Gastrocnemius medialis (tissue), 4 donors: Measurements from ENCODE around the gene EVA1B. TPM values are rescaled to one million over a fixed set of nuclear protein-coding genes. Genes with fewer than 3 reads are reported as not detected.

Source experiments
- ATAC-seq, 2 donors: fragments of 150-250 bp; one replicate each; pipeline ENCODE4 v1.9.1; 2016
- DNase-seq, 2 donors: peaks; one replicate each; pipeline ENCODE4 v3.0.0-alpha.2; 2019
- H3K27ac ChIP-seq, 4 donors: fragments of 200-600 bp; sonication (generic); 1 replicate in 1 of 4; 2 replicates in 3 of 4; pipeline ENCODE4 v1.5.1; 2016 to 2018; ENCODE audit warnings: mild to moderate bottlenecking in 2 of 4, moderate library complexity in 1 of 4
- H3K27me3 ChIP-seq, 3 donors: fragments of 200-600 bp; sonication (generic) in 2 of 3; 1 replicate in 1 of 3; 2 replicates in 2 of 3; pipeline versions ENCODE4 v1.5.1 to v1.6.0; 2016 to 2019; ENCODE audit warnings: mild to moderate bottlenecking in 1 of 3, moderate library complexity in 1 of 3
- H3K36me3 ChIP-seq, 2 donors: fragments of 200-600 bp; sonication (generic) in 1 of 2; one replicate each; pipeline ENCODE4 v1.5.1; 2017 to 2018
- H3K4me1 ChIP-seq, 2 donors: fragments of 200-600 bp; sonication (generic) in 1 of 2; one replicate each; pipeline ENCODE4 v1.5.1; 2016 to 2017; ENCODE audit warnings: mild to moderate bottlenecking in 2 of 2
- H3K4me3 ChIP-seq, 4 donors: fragments of 200-600 bp; sonication (generic) in 3 of 4; 1 replicate in 1 of 4; 2 replicates in 3 of 4; pipeline ENCODE4 v1.5.1; 2016 to 2019; ENCODE audit warnings: mild to moderate bottlenecking in 2 of 4
- H3K9me3 ChIP-seq, 3 donors: fragments of 200-600 bp; sonication (generic) in 2 of 3; 1 replicate in 1 of 3; 2 replicates in 2 of 3; pipeline ENCODE4 v1.5.1; 2016 to 2019
- CTCF ChIP-seq, 5 experiments: fragments of 450-650 bp in 3 of 5; fragments of 200-600 bp in 2 of 5; sonication (generic) in 2 of 5; IDR thresholded peaks in 4 of 5; conservative IDR thresholded peaks in 1 of 5; 1 replicate in 4 of 5; 2 replicates in 1 of 5; pipeline ENCODE4 v1.5.1; 2016 to 2019; ENCODE audit warnings: antibody characterized with exemption in 5 of 5, mild to moderate bottlenecking in 3 of 5, moderate library complexity in 3 of 5
- POLR2A ChIP-seq, 2 donors: fragments of 450-650 bp; IDR thresholded peaks; one replicate each; pipeline ENCODE4 v1.6.1; 2017; ENCODE audit warnings: antibody characterized with exemption in 2 of 2, mild to moderate bottlenecking in 2 of 2, moderate library complexity in 2 of 2
- in situ Hi-C, 4 donors: fragments of 200-750 bp; cut with MboI; loops; one replicate each; pipeline versions ENCODE4 v1.15.0 to v1.8.0; 2017; ENCODE audit warnings: low sequenced_read_pairs in 4 of 4
- intact Hi-C: fragments of 100-400 bp; cut with DNase I; formaldehyde crosslinking; loops from one replicate; pipeline ENCODE4 v1.15.1; 2023; ENCODE audit warnings: low total_unique reads
- total RNA-seq, 4 donors: library from RNA; depleted of rRNA; stranded (reverse); fragments of >200 nt; gene quantifications; one replicate each; pipeline versions ENCODE4 v1.1.0 to v1.2.3, GENCODE V29; 2016

EVA1B gene
- total RNA-seq, 4 donors from 2014 or later = 10.0 to 19.9 (median 14.8) TPM

- Histone ChIP-seq H3K27me3 (no peaks in the 10 kb centered on the region), H3K36me3 (peaks cover 0 to 64% of the 10 kb centered on the region in 2 donors), H3K27ac (peak overlapping the region; percentile 75 to 82 (median 78)), H3K4me1 (peaks cover 20 to 26% of the 10 kb centered on the region in 2 donors), H3K4me3 (no peak overlapping the region), H3K9me3 (no peaks in the 10 kb centered on the region)
- DNase-seq = no peak
- no peak for TF ChIP-seq CTCF (IDR thresholded peaks at IDR 0.05 in 4 of 5, conservative IDR thresholded peaks at IDR 0.05 in 1 of 5)
- TF ChIP-seq POLR2A (IDR thresholded peaks at IDR 0.05) = no peak
- no peak for ATAC-seq
- in situ Hi-C loops = loop anchor here in 1 of 4 donors (10.0 kb wide), 1 partner anchor 70 kb away; no protein-coding TSS in a partner anchor
- intact Hi-C loops = no loop called here
Observed at GRCh38 chr1:36344395-36344680, 20.9 kb upstream of the EVA1B start.

GRCh38 chr1:36343651-36344394 is 20.4 kb upstream of the EVA1B start:
- TF ChIP-seq POLR2A (IDR thresholded peaks at IDR 0.05) (no peak), CTCF (IDR thresholded peaks at IDR 0.05 in 4 of 5, conservative IDR thresholded peaks at IDR 0.05 in 1 of 5) (no peak)
- H3K27me3 ChIP-seq = no peaks in the 10 kb centered on the region
- intact Hi-C loops (loop anchor here (1.0 kb wide), 1 partner anchor 76 kb away; no protein-coding TSS in a partner anchor), in situ Hi-C loops (loop anchor here in 1 of 4 donors (10.0 kb wide), 1 partner anchor 71 kb away; no protein-coding TSS in a partner anchor)
- peaks cover 19 to 27% of the 10 kb centered on the region in 2 donors for H3K4me1 ChIP-seq
- H3K9me3 ChIP-seq = no peaks in the 10 kb centered on the region
- peaks cover 0 to 59% of the 10 kb centered on the region in 2 donors for H3K36me3 ChIP-seq
- ATAC-seq (peak; percentile 77 to 92), DNase-seq (peak; percentile 61 to 92)
- no peak overlapping the region for H3K4me3 ChIP-seq
- peak overlapping the region; percentile 75 to 82 (median 78) for H3K27ac ChIP-seq

GRCh38 chr1:36342426-36343185 is 19.2 kb upstream of the EVA1B start:
- no peak for TF ChIP-seq POLR2A (IDR thresholded peaks at IDR 0.05)
- TF ChIP-seq CTCF (IDR thresholded peaks at IDR 0.05 in 4 of 5, conservative IDR thresholded peaks at IDR 0.05 in 1 of 5) = peak; percentile 32 to 77 (median 72)
- Histone ChIP-seq H3K27me3 (no peaks in the 10 kb centered on the region), H3K4me1 (peaks cover 23 to 27% of the 10 kb centered on the region in 2 donors), H3K4me3 (no peak overlapping the region), H3K9me3 (no peaks in the 10 kb centered on the region), H3K36me3 (peaks cover 0 to 47% of the 10 kb centered on the region in 2 donors), H3K27ac (peak overlapping the region; percentile 75 to 82 (median 78))
- intact Hi-C loops = loop anchor here (1.0 kb wide), 2 partner anchors 27 to 78 kb away; no protein-coding TSS in a partner anchor
- in situ Hi-C loops = loop anchor here in 1 of 4 donors (10.0 kb wide), 1 partner anchor 72 kb away; no protein-coding TSS in a partner anchor
- DNase-seq = no peak
- ATAC-seq = peak in 1 of 2 donors; percentile 8

- TF ChIP-seq CTCF (IDR thresholded peaks at IDR 0.05 in 4 of 5, conservative IDR thresholded peaks at IDR 0.05 in 1 of 5) (no peak), POLR2A (IDR thresholded peaks at IDR 0.05) (no peak)
- no peak overlapping the region for H3K4me3 ChIP-seq
- ATAC-seq = no peak
- no peaks in the 10 kb centered on the region for H3K9me3 ChIP-seq
- intact Hi-C loops = loop anchor here (1.0 kb wide), 1 partner anchor 28 kb away; no protein-coding TSS in a partner anchor
- peaks cover 23 to 27% of the 10 kb centered on the region in 2 donors for H3K4me1 ChIP-seq
- no peak for DNase-seq
- H3K27me3 ChIP-seq = no peaks in the 10 kb centered on the region
- peaks cover 0 to 38% of the 10 kb centered on the region in 2 donors for H3K36me3 ChIP-seq
- in situ Hi-C loops = loop anchor here in 1 of 4 donors (10.0 kb wide), 1 partner anchor 73 kb away; no protein-coding TSS in a partner anchor
- peak overlapping the region in 1 of 4 donors; percentile 82 for H3K27ac ChIP-seq
Observed at GRCh38 chr1:36341626-36342320, 18.3 kb upstream of the EVA1B start.
